Neural cell (in vitro differentiated cells): ENCODE measurements around the gene SLCO3A1. TPM values are rescaled to one million over a fixed set of nuclear protein-coding genes. Genes with fewer than 3 reads are reported as not detected.

Source experiments
- H2AFZ ChIP-seq: fragments of 200-600, 300-800 bp; sonication (generic), shearing (Covaris generic); 2 replicates; pipeline ENCODE4 v1.6.0; 2014; ENCODE audit warnings: low read depth, mild to moderate bottlenecking, antibody characterized with exemption, low read length, moderate library complexity
- H3F3A ChIP-seq: fragments of 200-600 bp; shearing (Covaris generic); 2 replicates; pipeline ENCODE4 v1.6.1; 2016; ENCODE audit warnings: mild to moderate bottlenecking, moderate library complexity, mixed read lengths, antibody characterized with exemption, low read length; ENCODE audit not compliant: insufficient read depth, poor library complexity, severe bottlenecking
- H3K27ac ChIP-seq: fragments of 200-600, 300-800 bp; sonication (generic), shearing (Covaris generic); 2 replicates; pipeline ENCODE4 v1.5.1; 2014; ENCODE audit warnings: mild to moderate bottlenecking, low read length, moderate library complexity
- H3K27me3 ChIP-seq: fragments of 300-800, 200-600 bp; sonication (generic), shearing (Covaris generic); 2 replicates; pipeline ENCODE4 v1.6.0; 2014; ENCODE audit warnings: mild to moderate bottlenecking, low read depth, low read length, moderate library complexity; ENCODE audit not compliant: insufficient read depth
- H3K36me3 ChIP-seq: fragments of 300-800, 200-600 bp; sonication (generic), shearing (Covaris generic); 2 replicates; pipeline ENCODE4 v1.5.1; 2014; ENCODE audit warnings: mild to moderate bottlenecking, antibody characterized with exemption, low read length, moderate library complexity; ENCODE audit not compliant: insufficient read depth
- H3K4me2 ChIP-seq: fragments of 300-800, 200-600 bp; sonication (generic), shearing (Covaris generic); 2 replicates; pipeline ENCODE4 v1.6.0; 2014; ENCODE audit warnings: mild to moderate bottlenecking, low read length
- H3K4me3 ChIP-seq: fragments of 300-800, 200-600 bp; sonication (generic), shearing (Covaris generic); 2 replicates; pipeline ENCODE4 v1.5.1; 2014; ENCODE audit warnings: mild to moderate bottlenecking, low read length, moderate library complexity
- H3K79me2 ChIP-seq: fragments of 200-600 bp; shearing (Covaris generic); replicated peaks from 2 replicates; pipeline ENCODE4 v1.6.0; 2014; ENCODE audit warnings: mild to moderate bottlenecking, low read length, moderate library complexity; ENCODE audit not compliant: insufficient read depth
- H3K9ac ChIP-seq: fragments of 300-800, 200-600 bp; sonication (generic), shearing (Covaris generic); 2 replicates; pipeline ENCODE4 v1.6.1; 2016; ENCODE audit warnings: mild to moderate bottlenecking, low read length, mixed read lengths
- H3K9me2 ChIP-seq: fragments of 200-600 bp; shearing (Covaris generic); 2 replicates; pipeline ENCODE4 v1.6.1; 2016; ENCODE audit warnings: mild to moderate bottlenecking, low read length, mixed read lengths; ENCODE audit not compliant: insufficient read depth
- H3K9me3 ChIP-seq: fragments of 200-600, 300-800 bp; sonication (generic), shearing (Covaris generic); 2 replicates; pipeline ENCODE4 v1.6.1; 2016; ENCODE audit warnings: mild to moderate bottlenecking, mixed run types, low read length, moderate library complexity, mixed read lengths
- H4K20me1 ChIP-seq: fragments of 200-600 bp; shearing (Covaris generic); 2 replicates; pipeline ENCODE4 v1.6.1; 2016; ENCODE audit warnings: mild to moderate bottlenecking, mixed run types; ENCODE audit not compliant: insufficient read depth
- CTCF ChIP-seq: fragments of 450-650 bp; IDR thresholded peaks from 2 replicates; pipeline ENCODE4 v1.5.1; 2014; ENCODE audit warnings: antibody characterized with exemption, mild to moderate bottlenecking, moderate library complexity; ENCODE audit not compliant: poor library complexity, severe bottlenecking
- EP300 ChIP-seq: fragments of 450-650 bp; conservative IDR thresholded peaks from 2 replicates; pipeline ENCODE4 v1.6.1; 2014; ENCODE audit warnings: antibody characterized with exemption, mild to moderate bottlenecking, moderate library complexity; ENCODE audit not compliant: poor library complexity, severe bottlenecking
- EZH2 ChIP-seq: fragments of 200-600, 300-800 bp; shearing (Covaris generic), sonication (generic); IDR thresholded peaks from 2 replicates; pipeline ENCODE4 v1.6.1; 2014; ENCODE audit warnings: antibody characterized with exemption, low read length, borderline replicate concordance, mild to moderate bottlenecking; ENCODE audit not compliant: insufficient read depth, poor library complexity, severe bottlenecking
- MXI1 ChIP-seq: fragments of 450-650 bp; conservative IDR thresholded peaks from 2 replicates; pipeline ENCODE4 v1.6.1; 2014; ENCODE audit warnings: antibody characterized with exemption, mild to moderate bottlenecking; ENCODE audit not compliant: poor library complexity, severe bottlenecking
- POLR2AphosphoS5 ChIP-seq: IDR thresholded peaks from 2 replicates; pipeline ENCODE4 v1.6.1; 2012
- RAD21 ChIP-seq: fragments of 450-650 bp; conservative IDR thresholded peaks from 2 replicates; pipeline ENCODE4 v1.6.1; 2014; ENCODE audit warnings: antibody characterized with exemption, mild to moderate bottlenecking, moderate library complexity
- REST ChIP-seq: IDR thresholded peaks from 2 replicates; pipeline ENCODE4 v1.6.1; 2012; ENCODE audit warnings: borderline replicate concordance
- SMC3 ChIP-seq: fragments of 450-650 bp; conservative IDR thresholded peaks from 2 replicates; pipeline ENCODE4 v1.6.1; 2014; ENCODE audit warnings: antibody characterized with exemption, mild to moderate bottlenecking, moderate library complexity; ENCODE audit not compliant: poor library complexity
- TAF1 ChIP-seq: IDR thresholded peaks from 2 replicates; pipeline ENCODE4 v1.6.1; 2012; ENCODE audit warnings: low read depth
- polyA plus RNA-seq: library from polyadenylated mRNA; depleted of rRNA; stranded (reverse); fragments of >200 nt; gene quantifications from 2 replicates; pipeline ENCODE4 v1.2.3, GENCODE V29; 2014

SLCO3A1 gene
- polyA plus RNA-seq, 1 donor from 2014 or later, result 14.2 TPM

GRCh38 chr15:92164327-92165000 is 311.0 kb downstream of the SLCO3A1 start:
- no peaks in the 10 kb centered on the region for H3K79me2 ChIP-seq
- peak overlapping the region; percentile 86 for H3K27ac ChIP-seq
- H3F3A ChIP-seq, result peaks cover 2% of the 10 kb centered on the region
- no peak overlapping the region for H2AFZ ChIP-seq
- H3K27me3 ChIP-seq, result no peaks in the 10 kb centered on the region
- H3K9me2 ChIP-seq, result no peaks in the 10 kb centered on the region
- H3K4me3 ChIP-seq, result no peak overlapping the region
- TF ChIP-seq EP300 (peak; percentile 37), RAD21 (no peak), REST (peak; percentile 48), POLR2AphosphoS5 (no peak), TAF1 (no peak), EZH2 (no peak), MXI1 (no peak), CTCF (no peak), SMC3 (peak; percentile 17)
- H3K9ac ChIP-seq, result peak overlapping the region; percentile 51
- no peaks in the 10 kb centered on the region for H3K9me3 ChIP-seq
- H4K20me1 ChIP-seq, result no peaks in the 10 kb centered on the region
- H3K36me3 ChIP-seq, result no peaks in the 10 kb centered on the region
- no peak overlapping the region for H3K4me2 ChIP-seq

- Histone ChIP-seq H3K9ac (peak overlapping the region; percentile 51), H3K4me2 (no peak overlapping the region), H3K27me3 (no peaks in the 10 kb centered on the region), H3K9me2 (no peaks in the 10 kb centered on the region), H3K36me3 (no peaks in the 10 kb centered on the region), H3K9me3 (no peaks in the 10 kb centered on the region), H3K27ac (peak overlapping the region; percentile 86), H4K20me1 (no peaks in the 10 kb centered on the region), H3K79me2 (no peaks in the 10 kb centered on the region), H3K4me3 (no peak overlapping the region), H3F3A (peaks cover 2% of the 10 kb centered on the region), H2AFZ (no peak overlapping the region)
- no peak for TF ChIP-seq RAD21
- no peak for TF ChIP-seq MXI1
- no peak for TF ChIP-seq POLR2AphosphoS5
- no peak for TF ChIP-seq EP300
- no peak for TF ChIP-seq REST
- no peak for TF ChIP-seq TAF1
- no peak for TF ChIP-seq SMC3
- no peak for TF ChIP-seq CTCF
- no peak for TF ChIP-seq EZH2
Observed at GRCh38 chr15:92165001-92165346, 311.5 kb downstream of the SLCO3A1 start.
